ENCODE data around the gene UQCC3.

The UQCC3 gene

DNA sequence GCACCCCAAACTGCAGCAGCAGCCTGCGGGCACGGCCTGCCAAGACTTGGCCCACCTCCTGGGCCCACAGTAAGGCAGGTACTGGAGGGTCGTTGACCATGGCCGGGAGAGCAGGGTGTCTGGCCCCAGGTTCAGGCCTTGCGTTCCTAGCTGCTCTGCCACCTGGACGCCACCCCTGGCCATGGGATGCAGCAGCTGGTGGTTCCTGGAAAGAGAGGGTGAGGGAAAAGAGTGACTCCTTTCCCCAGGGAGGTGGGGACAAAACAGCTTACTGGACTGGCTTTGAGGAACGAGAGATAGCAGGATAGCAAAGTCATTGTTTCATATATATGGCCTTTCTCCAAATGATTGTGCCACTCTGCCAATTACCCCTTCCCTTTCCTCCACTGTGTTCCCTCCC, 33.9 kb downstream of the UQCC3 start:
- no peak for DNase-seq

GRCh38 chr11:62705880-62706849, 34.7 kb downstream of the UQCC3 start:
- peak; percentile 85 to 96 for DNase-seq

- no peak for DNase-seq
Observed at GRCh38 chr11:62706850-62707247, 35.4 kb downstream of the UQCC3 start.

- DNase-seq = peak; percentile 7 to 57
Observed at GRCh38 chr11:62707277-62707861, 35.9 kb downstream of the UQCC3 start, which contains the start of the genes BSCL2 and GNG3. Gene BSCL2, minus strand, starts transcription at chr11:62707424. Its CDS starts 229 bp downstream, at chr11:62707195. Gene GNG3, plus strand, starts transcription at chr11:62707676. Its CDS starts 620 bp downstream, at chr11:62708296.

DNA sequence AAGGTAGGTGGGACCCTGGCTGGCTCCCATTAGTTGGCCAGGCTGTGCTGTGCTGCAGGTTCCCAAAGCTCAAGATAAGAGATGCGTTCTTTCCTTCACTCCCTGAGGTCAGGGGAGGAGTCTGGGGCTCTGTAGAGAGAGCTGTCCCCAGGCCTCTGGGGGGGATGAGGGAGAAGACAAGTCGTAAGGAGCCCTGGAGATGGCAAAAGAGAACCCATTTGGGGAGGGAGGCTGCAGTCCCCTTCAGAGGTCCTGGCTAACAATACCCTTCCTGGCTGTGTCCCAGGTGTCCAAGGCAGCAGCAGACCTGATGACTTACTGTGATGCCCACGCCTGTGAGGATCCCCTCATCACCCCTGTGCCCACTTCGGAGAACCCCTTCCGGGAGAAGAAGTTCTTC, 36.9 kb downstream of the UQCC3 start:
- no peak for DNase-seq

- DNase-seq = peak in 1 of 2 experiments; percentile 33
Observed at GRCh38 chr11:62708793-62709192, 37.3 kb downstream of the UQCC3 start.

GRCh38 chr11:62709247-62710000, 38.0 kb downstream of the UQCC3 start:
- peak; percentile 96 to 99 for DNase-seq

DNA sequence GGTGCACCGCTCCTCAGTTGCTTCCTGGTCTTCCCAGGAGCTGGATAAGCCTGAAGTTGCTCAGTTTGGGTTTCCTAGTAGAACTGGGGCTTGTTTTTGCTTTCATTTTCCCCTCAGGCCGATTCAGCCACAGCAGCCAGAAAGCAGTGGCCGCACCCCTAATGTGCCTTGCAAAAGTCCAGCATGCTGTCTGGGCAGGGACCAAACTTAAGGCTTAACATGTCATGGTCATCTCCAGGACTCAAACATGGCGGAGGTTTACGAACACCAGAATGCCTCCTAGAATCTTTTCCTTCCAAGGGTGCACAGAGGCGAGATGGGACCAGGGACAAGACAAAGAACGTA, 38.5 kb downstream of the UQCC3 start:
- DNase-seq = no peak

- no peak for DNase-seq
Observed at GRCh38 chr11:62712276-62712812, 40.9 kb downstream of the UQCC3 start.

DNA sequence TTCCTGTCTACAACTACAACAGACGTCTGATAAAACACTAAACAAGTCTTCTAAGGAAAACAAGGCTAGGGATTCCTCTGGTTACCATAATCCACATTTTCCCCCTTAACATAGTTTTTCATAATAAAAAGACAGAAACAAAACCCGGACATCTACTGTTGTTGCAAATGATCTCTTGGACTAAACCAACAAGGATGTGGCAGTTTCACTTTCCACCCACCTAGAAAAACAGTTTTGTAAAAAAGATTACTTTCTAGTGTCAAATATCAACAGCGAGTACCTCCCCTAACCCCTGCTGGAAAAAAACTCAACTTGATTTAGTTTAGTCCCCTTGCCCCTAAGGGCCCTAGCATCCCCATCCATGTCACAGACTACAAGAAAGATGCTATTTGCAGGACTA, 41.4 kb downstream of the UQCC3 start:
- DNase-seq = no peak

GRCh38 chr11:62713343-62713742, 41.9 kb downstream of the UQCC3 start:
- DNase-seq = no peak

DNA sequence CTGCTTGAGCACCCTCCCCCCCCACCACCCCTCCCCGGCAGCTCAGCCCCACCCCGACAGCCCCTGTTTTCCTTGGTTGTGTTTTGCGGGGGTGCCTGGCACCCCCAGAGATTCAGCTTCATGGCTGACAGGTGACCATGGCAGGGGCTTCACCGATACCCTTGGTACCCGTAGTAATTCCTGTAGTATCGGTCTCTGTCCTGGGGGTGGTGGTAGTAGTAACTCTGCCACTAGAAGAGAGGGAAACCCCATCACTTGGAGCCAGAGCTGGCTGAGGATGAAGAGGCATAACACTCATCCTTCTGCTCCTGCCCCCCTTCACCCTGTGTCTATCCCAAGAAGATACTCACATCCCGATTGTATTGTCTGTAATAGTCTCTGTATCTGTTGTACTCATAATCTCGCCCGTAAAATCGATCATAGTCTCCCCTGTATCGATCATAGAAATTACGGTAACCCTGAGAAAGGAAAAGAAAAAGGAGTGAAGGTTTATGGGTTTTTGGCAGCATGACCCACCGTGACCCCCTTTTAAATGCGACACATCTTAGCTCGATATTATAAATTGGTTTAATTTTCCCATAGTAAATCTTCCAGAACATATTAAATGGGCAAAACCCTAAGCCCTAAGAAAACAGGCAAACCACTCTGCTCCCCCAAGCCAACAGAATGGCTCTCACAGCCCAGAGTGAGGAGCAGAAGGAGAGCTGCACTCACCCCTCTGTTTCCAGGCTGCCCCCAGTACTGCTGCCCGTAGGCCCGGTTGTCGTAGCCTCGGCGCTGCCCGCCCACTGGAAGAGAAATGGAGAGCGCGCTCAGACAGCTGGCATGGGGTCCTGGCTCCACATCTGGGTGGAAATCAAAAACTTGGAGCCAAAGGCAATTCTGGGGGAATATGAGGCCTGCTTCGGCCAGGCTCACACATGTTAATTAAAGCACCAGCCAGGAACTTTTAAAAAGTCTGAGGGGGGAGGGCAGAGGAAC, 44.0 kb downstream of the UQCC3 start:
- DNase-seq = no peak

DNA sequence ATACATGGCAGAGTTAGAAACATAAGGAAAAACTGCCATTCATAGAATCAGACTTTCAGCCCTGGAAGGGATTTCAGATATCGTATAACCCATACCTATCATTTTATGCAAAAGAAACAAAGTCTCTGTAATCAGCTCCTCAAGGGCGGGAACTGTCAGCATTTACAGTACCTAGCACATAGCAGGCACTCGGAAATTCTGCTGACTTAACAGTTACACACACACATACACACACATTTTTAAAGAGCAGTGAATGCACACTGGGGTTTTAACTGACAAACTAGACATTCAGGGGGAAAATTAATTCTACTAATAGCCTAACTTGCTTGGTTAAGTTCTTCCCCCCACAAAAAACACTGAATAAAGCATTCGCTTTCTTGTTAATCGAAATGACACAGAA, 44.7 kb downstream of the UQCC3 start:
- DNase-seq = no peak

DNA sequence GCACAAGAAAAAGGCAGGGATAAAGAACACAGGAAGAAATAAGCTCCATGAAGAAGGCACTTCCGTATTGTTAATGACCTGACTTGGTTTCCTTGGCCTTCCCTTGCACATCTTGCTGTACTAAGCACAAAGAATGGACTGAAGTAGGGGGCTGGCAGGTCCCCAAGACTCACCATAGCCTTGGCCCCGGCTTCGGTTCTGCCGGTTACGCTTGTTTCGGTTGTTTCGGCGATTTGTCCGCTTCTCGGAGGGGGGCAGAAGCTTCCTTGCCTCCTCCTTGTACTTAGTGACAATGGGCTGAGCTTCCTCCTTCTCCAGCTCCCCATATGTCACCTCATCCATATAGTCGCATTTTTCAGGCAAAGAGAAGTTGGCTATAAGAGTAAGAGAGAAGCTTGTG, 45.3 kb downstream of the UQCC3 start:
- DNase-seq = no peak

DNA sequence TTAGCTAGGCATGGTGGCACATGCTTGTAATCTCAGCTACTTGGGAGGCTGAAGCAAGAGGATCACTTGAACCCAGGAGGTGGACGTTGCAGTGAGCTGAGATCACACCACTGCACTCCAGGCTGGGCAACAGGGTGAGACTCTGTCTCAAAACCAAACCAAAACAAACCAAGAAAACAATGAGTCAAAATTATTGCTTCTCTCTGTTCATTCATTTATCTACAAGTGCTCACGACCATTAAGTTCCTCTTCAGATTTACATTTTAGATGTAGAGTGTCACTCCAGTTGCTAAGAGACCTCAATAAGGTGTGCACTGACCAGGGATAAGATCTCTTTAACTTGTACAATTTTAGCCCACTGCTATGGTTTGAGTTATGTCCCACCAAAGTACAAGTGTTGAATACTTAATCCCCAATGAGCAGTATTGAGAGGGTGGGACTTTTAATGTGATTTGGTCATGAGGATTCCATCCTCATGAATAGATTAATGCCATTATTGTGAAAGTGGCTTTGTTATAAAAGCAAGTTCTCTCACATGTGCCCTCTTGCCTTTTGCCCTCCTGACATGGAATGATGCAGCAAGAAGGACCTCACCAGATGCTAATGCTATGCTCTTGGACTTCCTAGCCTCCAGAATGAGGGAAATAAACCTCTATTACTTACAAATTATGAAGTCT, 48.0 kb downstream of the UQCC3 start:
- no peak for DNase-seq

GRCh38 chr11:62721994-62722393, 50.5 kb downstream of the UQCC3 start:
- DNase-seq = no peak
